CD8-positive, alpha-beta memory T cell (primary cell): ENCODE results near the gene SCN2B. TPM values are rescaled to one million over a fixed set of nuclear protein-coding genes. Genes with fewer than 3 reads are reported as not detected.
A peak's percentile ranks its signal among the peaks of the same experiment; 100 is the strongest.

ENCODE experiments used
- CTCF ChIA-PET: fragments of 350-600 bp; sonication (Branson Sonifier 250); formaldehyde crosslinking; loops from one replicate; lab custom pipeline; 2021; ENCODE audit warnings: antibody characterized with exemption; lab: Charles Lee
- POLR2A ChIA-PET: fragments of 350-600 bp; sonication (Branson Sonifier 250); formaldehyde crosslinking; loops from one replicate; lab custom pipeline; 2021; ENCODE audit warnings: antibody characterized with exemption; lab: Charles Lee
- DNase-seq, 5 donors: peaks; one replicate each; pipeline versions ENCODE4 v3.0.0 to v3.0.0-alpha.2; 2020 to 2022; ENCODE audit warnings: mixed read lengths in 1 of 5
- H3K27ac ChIP-seq: one replicate; pipeline ENCODE4 v1.7.0; 2013; ENCODE audit warnings: low read depth, mild to moderate bottlenecking, low read length, moderate library complexity
- H3K27me3 ChIP-seq: 2 replicates; pipeline ENCODE4 v1.7.0; 2013; ENCODE audit warnings: low read length, mild to moderate bottlenecking; ENCODE audit not compliant: insufficient read depth, poor library complexity, severe bottlenecking
- H3K36me3 ChIP-seq: 2 replicates; pipeline ENCODE4 v1.7.0; 2013; ENCODE audit warnings: mild to moderate bottlenecking, low read length, moderate library complexity; ENCODE audit not compliant: insufficient read depth
- H3K4me1 ChIP-seq: 2 replicates; pipeline ENCODE4 v1.7.0; 2013; ENCODE audit warnings: mild to moderate bottlenecking, low read length, moderate library complexity; ENCODE audit not compliant: insufficient read depth
- H3K4me3 ChIP-seq: 2 replicates; pipeline ENCODE4 v1.7.0; 2013; ENCODE audit warnings: mild to moderate bottlenecking, low read length
- H3K9me3 ChIP-seq: 2 replicates; pipeline ENCODE4 v1.7.0; 2013; ENCODE audit warnings: mild to moderate bottlenecking, low read length
- H3K27ac Mint-ChIP-seq, 8 donors: one replicate each; pipeline ENCODE4 v1.8.0; 2020 to 2021; ENCODE audit warnings: mixed read lengths in 8 of 8, mild to moderate bottlenecking in 6 of 8, inconsistent platforms in 3 of 8, moderate library complexity in 3 of 8
- H3K27me3 Mint-ChIP-seq, 2 donors: one replicate each; pipeline ENCODE4 v1.8.0; 2020 to 2021; ENCODE audit warnings: mixed read lengths in 2 of 2, mild to moderate bottlenecking in 1 of 2, moderate library complexity in 1 of 2
- H3K36me3 Mint-ChIP-seq, 3 donors: one replicate each; pipeline ENCODE4 v1.8.0; 2020 to 2021; ENCODE audit warnings: mixed read lengths in 3 of 3, inconsistent platforms in 1 of 3, mild to moderate bottlenecking in 1 of 3
- H3K4me1 Mint-ChIP-seq, 3 donors: one replicate each; pipeline ENCODE4 v1.8.0; 2020 to 2021; ENCODE audit warnings: mixed read lengths in 3 of 3, inconsistent platforms in 1 of 3, mild to moderate bottlenecking in 1 of 3
- H3K4me3 Mint-ChIP-seq, 7 donors: one replicate each; pipeline ENCODE4 v1.8.0; 2020 to 2021; ENCODE audit warnings: mixed read lengths in 7 of 7, mild to moderate bottlenecking in 6 of 7, moderate library complexity in 4 of 7, inconsistent platforms in 2 of 7
- H3K9me3 Mint-ChIP-seq, 5 donors: one replicate each; pipeline ENCODE4 v1.8.0; 2020 to 2022; ENCODE audit warnings: mixed read lengths in 5 of 5, mild to moderate bottlenecking in 3 of 5, moderate library complexity in 2 of 5, inconsistent platforms in 1 of 5
- polyA plus RNA-seq: library from polyadenylated mRNA; unstranded; fragments of 300-500 nt; fragmentation: Illumina TruSeq; gene quantifications from one replicate; pipeline ENCODE4 v1.2.3, GENCODE V29; 2021
- total RNA-seq, 2 experiments: library from RNA; stranded (reverse); gene quantifications; one replicate each; pipeline ENCODE4 v1.2.3, GENCODE V29; 2021

SCN2B gene
- total and polyA plus RNA-seq, 3 experiments from 2014 or later = not detected

DNA sequence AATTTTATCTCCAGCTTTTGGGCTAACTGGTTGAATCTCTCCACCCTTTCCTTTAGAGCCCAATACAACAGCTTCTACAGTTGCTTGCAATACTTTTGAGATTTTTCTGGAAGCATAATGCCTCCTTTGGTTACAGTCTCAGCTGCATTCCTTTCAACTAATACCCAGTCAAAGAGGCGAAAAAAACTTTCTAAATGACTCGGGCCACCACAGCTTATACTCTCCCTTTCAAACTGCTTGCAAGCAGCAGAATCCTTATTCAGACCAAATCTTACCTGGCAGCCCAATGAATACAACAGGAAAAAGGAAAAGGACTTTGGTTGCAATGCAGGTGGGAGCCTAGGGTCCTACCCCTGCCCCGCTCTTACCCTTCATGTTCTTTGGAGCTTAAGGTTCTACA, 32.6 kb upstream of the SCN2B start:
- DNase-seq = no peak
- ChIA-PET POLR2A (no interaction called here), CTCF (interaction anchor here (1.0 to 3.0 kb wide), 6 partner anchors 11 to 134 kb away, joined by 3 to 18 read pairs (median 4); partner anchors contain the start of genes CD3E and JAML)
- H3K4me3 Mint-ChIP-seq = no peak overlapping the region
- H3K36me3 Mint-ChIP-seq = peaks cover 34 to 71% (median 47%) of the 10 kb centered on the region in 3 donors
- H3K9me3 ChIP-seq = no peaks in the 10 kb centered on the region
- peaks cover 23% of the 10 kb centered on the region for H3K36me3 ChIP-seq
- H3K9me3 Mint-ChIP-seq = no peaks in the 10 kb centered on the region
- no peak overlapping the region for H3K4me3 ChIP-seq
- H3K4me1 Mint-ChIP-seq = peaks cover 22 to 46% (median 29%) of the 10 kb centered on the region in 3 donors
- H3K27ac ChIP-seq = no peak overlapping the region
- no peaks in the 10 kb centered on the region for H3K27me3 ChIP-seq
- peaks cover 0 to 1% of the 10 kb centered on the region in 2 donors for H3K27me3 Mint-ChIP-seq
- peaks cover 56% of the 10 kb centered on the region for H3K4me1 ChIP-seq
- peak overlapping the region in 7 of 8 donors; percentile 12 to 78 (median 37) for H3K27ac Mint-ChIP-seq

DNA sequence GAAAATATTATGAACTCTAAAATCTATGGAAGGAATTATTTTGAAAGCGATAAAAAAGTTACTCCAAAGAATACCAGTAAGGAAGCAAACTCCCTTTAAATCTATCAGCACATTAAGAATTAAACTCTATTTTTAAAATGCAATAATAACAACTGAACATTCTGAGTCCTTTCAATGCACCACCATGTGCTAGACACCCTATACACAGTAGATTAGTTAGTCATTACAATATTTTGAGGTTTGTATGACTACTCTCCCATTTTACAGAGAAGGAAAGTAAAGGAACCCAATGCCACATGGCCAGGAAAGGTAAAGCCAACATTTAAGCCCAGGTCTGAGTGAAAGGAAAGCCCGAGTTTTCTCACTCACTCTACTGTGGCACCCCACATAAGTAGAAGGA, 30.6 kb upstream of the SCN2B start:
- Mint-ChIP-seq H3K9me3 (no peaks in the 10 kb centered on the region), H3K4me1 (peaks cover 11 to 27% (median 22%) of the 10 kb centered on the region in 3 donors), H3K27me3 (peaks cover 0 to 1% of the 10 kb centered on the region in 2 donors), H3K27ac (peak overlapping the region in 7 of 8 donors; percentile 88 to 96 (median 92)), H3K36me3 (peaks cover 24 to 51% (median 34%) of the 10 kb centered on the region in 3 donors), H3K4me3 (peak overlapping the region in 5 of 7 donors; percentile 61 to 80 (median 80))
- H3K27ac ChIP-seq = no peak overlapping the region
- H3K4me3 ChIP-seq = no peak overlapping the region
- H3K9me3 ChIP-seq = no peaks in the 10 kb centered on the region
- ChIA-PET POLR2A (no interaction called here), CTCF (interaction anchor here (1.3 to 3.0 kb wide), 2 partner anchors 9 to 18 kb away, joined by 3 to 18 read pairs; partner anchors contain the start of gene JAML)
- peaks cover 55% of the 10 kb centered on the region for H3K4me1 ChIP-seq
- H3K27me3 ChIP-seq = no peaks in the 10 kb centered on the region
- DNase-seq = no peak
- H3K36me3 ChIP-seq = peaks cover 25% of the 10 kb centered on the region

DNA sequence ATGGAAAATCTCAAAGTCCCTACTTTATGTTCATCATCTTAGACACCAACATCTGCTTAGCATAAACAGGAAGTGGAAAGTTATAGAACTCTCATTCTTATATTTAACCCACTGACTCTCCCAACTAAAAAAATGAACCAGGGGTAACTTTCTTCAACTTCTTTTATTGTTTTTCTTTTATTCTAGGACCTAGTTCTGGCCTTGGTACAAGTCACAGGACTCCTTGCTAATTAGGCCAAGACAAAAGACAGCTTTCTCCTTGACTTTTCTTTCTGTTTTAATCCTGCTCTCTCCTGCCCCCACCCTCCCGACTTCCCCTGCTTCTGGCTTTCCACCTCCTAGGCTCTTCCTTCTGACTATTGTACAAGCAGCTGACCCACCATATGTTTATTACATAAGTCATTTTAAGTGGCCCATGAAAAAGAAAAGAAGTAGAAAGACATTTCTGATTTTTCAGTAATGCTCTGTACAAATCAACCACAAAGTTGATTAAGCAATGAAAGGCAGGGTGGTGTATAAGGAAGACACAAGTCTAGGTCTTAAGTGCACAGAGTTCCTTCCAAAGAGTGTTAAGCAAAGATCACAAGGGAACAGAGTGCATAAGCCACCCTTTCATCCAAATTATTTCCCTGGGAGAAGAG, 30.1 kb upstream of the SCN2B start:
- POLR2A ChIA-PET = interaction anchor here (0.5 to 1.4 kb wide), 2 partner anchors 10 to 229 kb away, joined by 3 to 4 read pairs; no protein-coding TSS in a partner anchor
- H3K4me3 Mint-ChIP-seq = peak overlapping the region; percentile 19 to 80 (median 70)
- DNase-seq = no peak
- Histone ChIP-seq H3K36me3 (peaks cover 27% of the 10 kb centered on the region), H3K4me3 (no peak overlapping the region), H3K27ac (no peak overlapping the region), H3K4me1 (peaks cover 59% of the 10 kb centered on the region), H3K9me3 (no peaks in the 10 kb centered on the region), H3K27me3 (no peaks in the 10 kb centered on the region)
- peak overlapping the region in 7 of 8 donors; percentile 88 to 96 (median 92) for H3K27ac Mint-ChIP-seq
- H3K27me3 Mint-ChIP-seq = peaks cover 0 to 1% of the 10 kb centered on the region in 2 donors
- H3K4me1 Mint-ChIP-seq = peaks cover 11 to 22% (median 21%) of the 10 kb centered on the region in 3 donors
- CTCF ChIA-PET = interaction anchor here (1.3 to 1.5 kb wide), 2 partner anchors 8 to 18 kb away, joined by 3 read pairs; partner anchors contain the start of gene JAML
- peaks cover 19 to 46% (median 29%) of the 10 kb centered on the region in 3 donors for H3K36me3 Mint-ChIP-seq
- H3K9me3 Mint-ChIP-seq = no peaks in the 10 kb centered on the region

DNA sequence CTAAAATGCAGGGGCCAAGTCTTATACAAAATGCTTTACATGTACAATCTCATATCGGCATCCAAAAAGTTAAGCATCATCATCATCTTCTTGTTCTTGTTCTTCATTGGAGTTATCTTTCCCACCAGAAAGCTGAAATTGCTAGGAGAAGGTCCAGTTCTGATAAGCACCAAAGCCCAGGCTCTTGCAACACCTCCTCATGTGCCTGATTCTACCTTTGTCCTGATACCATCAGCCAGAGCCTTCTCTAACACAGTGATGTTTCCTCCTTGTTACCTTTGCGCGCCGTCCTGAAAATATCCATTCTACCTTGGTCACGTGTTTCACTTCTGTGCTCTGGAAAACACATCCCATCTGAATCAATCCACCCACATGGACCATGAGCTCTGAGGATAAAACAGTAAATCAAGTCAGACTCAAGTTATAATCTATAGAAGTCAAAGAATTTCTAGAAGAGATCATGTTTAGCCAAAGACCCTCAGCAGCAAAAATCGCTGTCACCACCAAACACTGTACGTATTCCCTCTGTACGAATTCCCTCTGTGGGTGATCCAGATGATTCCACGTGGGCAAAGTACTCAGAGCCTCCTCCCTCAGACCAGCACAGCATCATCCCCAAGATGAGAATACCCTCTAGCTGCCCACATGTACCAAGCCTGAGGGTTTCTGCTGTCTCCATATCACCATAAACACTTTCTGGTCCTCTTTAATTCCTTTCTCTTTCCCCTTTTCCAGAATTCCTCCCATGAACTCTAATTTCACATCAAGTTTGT, 29.4 kb upstream of the SCN2B start:
- H3K27ac Mint-ChIP-seq = peak overlapping the region in 7 of 8 donors; percentile 88 to 96 (median 92)
- no peak for DNase-seq
- H3K36me3 ChIP-seq = peaks cover 23% of the 10 kb centered on the region

DNA sequence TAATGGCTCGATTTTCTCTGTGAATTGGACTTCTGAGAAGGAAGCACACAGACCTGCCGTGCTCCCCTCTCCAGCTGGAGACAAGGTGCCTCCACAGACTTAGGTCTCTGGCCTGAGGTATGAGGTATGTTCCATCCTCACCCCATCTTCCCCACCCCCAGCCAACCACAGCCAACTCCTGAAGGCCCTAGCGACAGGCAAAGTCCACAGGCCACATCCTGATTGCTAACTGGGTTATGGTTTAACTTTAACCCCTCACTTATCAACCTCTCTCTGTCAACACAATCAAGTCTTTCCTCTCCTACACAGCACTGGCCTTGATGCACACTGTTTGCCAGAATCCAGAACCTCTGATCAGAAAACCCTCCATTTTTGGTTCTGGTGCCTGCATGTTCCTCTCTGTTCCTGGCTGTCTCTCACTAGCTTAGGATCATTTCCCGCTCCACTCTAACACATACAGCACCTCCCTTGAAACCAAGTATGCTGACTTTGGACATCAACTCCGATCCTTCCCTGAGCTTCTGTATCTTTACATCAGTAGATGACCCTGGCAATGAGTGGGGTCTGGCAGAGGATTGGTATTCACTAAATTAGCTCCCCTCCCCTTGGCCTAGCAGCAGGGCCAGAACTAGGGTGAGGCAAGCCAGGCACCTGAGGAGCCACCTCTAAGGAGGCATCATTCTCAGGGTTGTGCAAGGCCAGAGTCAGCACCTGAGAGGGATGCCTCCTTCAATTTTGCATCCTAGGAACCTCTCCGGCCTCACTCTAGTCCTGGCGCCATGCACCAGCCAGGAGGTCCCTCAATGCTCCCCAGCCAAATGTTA, 26.4 kb upstream of the SCN2B start:
- peaks cover 19 to 34% (median 24%) of the 10 kb centered on the region in 3 donors for H3K36me3 Mint-ChIP-seq
- H3K4me3 Mint-ChIP-seq = no peak overlapping the region
- Histone ChIP-seq H3K27me3 (no peaks in the 10 kb centered on the region), H3K4me1 (peaks cover 78% of the 10 kb centered on the region), H3K27ac (no peak overlapping the region), H3K4me3 (peak overlapping the region; percentile 15), H3K9me3 (no peaks in the 10 kb centered on the region), H3K36me3 (peaks cover 25% of the 10 kb centered on the region)
- peaks cover 0 to 1% of the 10 kb centered on the region in 2 donors for H3K27me3 Mint-ChIP-seq
- DNase-seq = peak; percentile 39 to 83 (median 66)
- no peaks in the 10 kb centered on the region for H3K9me3 Mint-ChIP-seq
- no peak overlapping the region for H3K27ac Mint-ChIP-seq
- peaks cover 13 to 15% (median 15%) of the 10 kb centered on the region in 3 donors for H3K4me1 Mint-ChIP-seq
- ChIA-PET POLR2A (interaction anchor here (0.6 to 2.0 kb wide), 14 partner anchors 14 to 208 kb away, joined by 3 to 9 read pairs (median 4); partner anchors contain the start of genes JAML and MPZL3), CTCF (interaction anchor here (0.7 to 2.0 kb wide), 18 partner anchors 9 to 151 kb away, joined by 3 to 19 read pairs (median 4); partner anchors contain the start of genes CD3E, JAML and MPZL3)

More for the DNA sequence above, 29.4 kb upstream of the SCN2B start:
- peaks cover 11 to 22% (median 14%) of the 10 kb centered on the region in 3 donors for H3K4me1 Mint-ChIP-seq
- H3K9me3 ChIP-seq = no peaks in the 10 kb centered on the region
- no peaks in the 10 kb centered on the region for H3K9me3 Mint-ChIP-seq
- no peaks in the 10 kb centered on the region for H3K27me3 Mint-ChIP-seq
- H3K27me3 ChIP-seq = no peaks in the 10 kb centered on the region
- ChIA-PET POLR2A (interaction anchor here (0.5 to 1.4 kb wide), 2 partner anchors 11 to 229 kb away, joined by 3 to 4 read pairs; no protein-coding TSS in a partner anchor), CTCF (interaction anchor here (0.6 to 1.5 kb wide), 4 partner anchors 9 to 56 kb away, joined by 3 read pairs; partner anchors contain the start of genes JAML and MPZL3)
- no peak overlapping the region for H3K4me3 ChIP-seq
- H3K4me3 Mint-ChIP-seq = peak overlapping the region; percentile 19 to 80 (median 70)
- H3K4me1 ChIP-seq = peaks cover 66% of the 10 kb centered on the region
- no peak overlapping the region for H3K27ac ChIP-seq
- H3K36me3 Mint-ChIP-seq = peaks cover 19 to 38% (median 25%) of the 10 kb centered on the region in 3 donors

DNA sequence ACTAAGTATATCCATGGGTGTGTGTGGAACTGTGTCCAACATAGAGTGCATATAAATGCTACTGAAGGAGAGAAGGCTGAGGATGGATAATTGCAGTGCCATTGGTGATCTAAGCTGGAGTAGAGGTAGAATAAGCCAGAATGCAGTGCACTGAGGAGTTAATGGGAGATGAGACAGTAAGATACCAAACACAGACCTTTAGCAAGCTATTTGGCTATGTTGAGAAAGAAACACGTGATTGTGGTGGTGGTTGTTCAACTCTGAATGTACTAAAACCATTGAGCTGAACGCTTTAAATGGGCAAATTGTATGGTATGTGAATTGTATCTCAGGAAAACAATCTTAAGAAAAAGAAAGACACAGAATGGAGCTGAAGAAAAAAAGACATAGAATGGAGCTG, 25.5 kb upstream of the SCN2B start:
- CTCF ChIA-PET = interaction anchor here (0.7 to 2.0 kb wide), 18 partner anchors 10 to 152 kb away, joined by 3 to 19 read pairs (median 4); partner anchors contain the start of genes CD3E, JAML and MPZL3
- H3K9me3 Mint-ChIP-seq = no peaks in the 10 kb centered on the region

More for the DNA sequence above, 25.5 kb upstream of the SCN2B start:
- H3K27me3 Mint-ChIP-seq = peaks cover 0 to 1% of the 10 kb centered on the region in 2 donors
- POLR2A ChIA-PET = interaction anchor here (0.5 to 2.0 kb wide), 14 partner anchors 15 to 207 kb away, joined by 3 to 9 read pairs (median 4); partner anchors contain the start of genes JAML and MPZL3
- Histone ChIP-seq H3K4me1 (peaks cover 71% of the 10 kb centered on the region), H3K4me3 (peak overlapping the region; percentile 15), H3K9me3 (no peaks in the 10 kb centered on the region), H3K27me3 (no peaks in the 10 kb centered on the region), H3K36me3 (peaks cover 32% of the 10 kb centered on the region), H3K27ac (no peak overlapping the region)
- H3K4me3 Mint-ChIP-seq = no peak overlapping the region
- peaks cover 12 to 18% (median 12%) of the 10 kb centered on the region in 3 donors for H3K4me1 Mint-ChIP-seq
- no peak overlapping the region for H3K27ac Mint-ChIP-seq
- peaks cover 20 to 36% (median 26%) of the 10 kb centered on the region in 3 donors for H3K36me3 Mint-ChIP-seq
- no peak for DNase-seq
